HT1080 (cell line): ENCODE measurements around the gene BTBD2. TPM values are rescaled to one million over a fixed set of nuclear protein-coding genes. Genes with fewer than 3 reads are reported as not detected.

ENCODE experiments used
- DNase-seq: peaks from one replicate; pipeline ENCODE4 v3.0.0-alpha.2; 2015; ENCODE audit warnings: low read depth
- total RNA-seq: library from RNA; depleted of rRNA; stranded (reverse); fragments of >200 nt; shearing (Covaris generic); gene quantifications from 2 replicates; pipeline ENCODE4 v1.2.3, GENCODE V29; 2014

The BTBD2 gene
- total RNA-seq, 1 experiment from 2014 or later = 66.6 TPM

DNA sequence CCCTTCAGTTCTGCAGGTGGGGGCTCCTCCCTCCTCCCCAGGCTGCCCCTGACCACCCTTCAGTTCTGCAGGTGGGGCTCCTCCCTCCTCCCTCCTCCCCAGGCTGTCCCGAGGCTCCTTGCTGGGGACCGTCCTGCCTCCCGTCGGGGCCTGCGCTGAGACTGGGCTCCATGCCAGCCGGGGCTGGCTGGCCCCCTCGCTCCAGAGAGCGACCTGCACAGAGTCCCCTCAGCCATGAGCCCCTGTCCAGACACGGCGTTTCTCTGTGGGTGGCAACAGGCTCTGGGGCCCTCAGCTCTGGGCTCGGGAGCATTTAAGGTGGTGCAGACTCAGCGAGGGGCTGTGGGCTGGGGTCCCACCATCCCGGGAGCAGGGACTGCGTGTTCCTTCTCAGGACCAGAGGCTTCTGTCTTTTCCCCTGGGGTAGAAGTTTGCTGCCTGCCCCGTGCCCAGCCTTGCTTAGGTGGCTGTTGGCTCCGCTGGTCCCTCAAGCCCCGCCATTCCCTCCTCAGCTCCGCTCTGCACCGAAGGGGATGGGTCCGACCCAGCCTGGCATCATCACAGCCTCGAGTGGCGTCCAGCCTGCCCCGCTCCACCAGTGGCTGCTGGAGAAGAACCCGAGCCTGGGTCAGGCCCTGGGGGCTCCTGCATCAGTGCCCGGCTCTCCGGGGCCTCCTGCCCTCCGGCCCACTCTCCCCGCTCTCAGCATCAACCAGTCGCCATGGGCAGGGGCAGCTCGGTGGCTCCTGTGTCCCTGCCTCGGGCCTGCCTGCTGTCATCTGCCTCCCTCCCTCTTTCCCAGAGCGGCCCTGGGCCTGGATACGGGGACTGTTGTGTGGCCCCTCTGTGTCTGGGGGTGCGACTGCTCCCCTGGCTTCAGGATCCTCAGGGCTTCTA is 47.0 kb downstream of the BTBD2 start:
- no peak for DNase-seq

DNA sequence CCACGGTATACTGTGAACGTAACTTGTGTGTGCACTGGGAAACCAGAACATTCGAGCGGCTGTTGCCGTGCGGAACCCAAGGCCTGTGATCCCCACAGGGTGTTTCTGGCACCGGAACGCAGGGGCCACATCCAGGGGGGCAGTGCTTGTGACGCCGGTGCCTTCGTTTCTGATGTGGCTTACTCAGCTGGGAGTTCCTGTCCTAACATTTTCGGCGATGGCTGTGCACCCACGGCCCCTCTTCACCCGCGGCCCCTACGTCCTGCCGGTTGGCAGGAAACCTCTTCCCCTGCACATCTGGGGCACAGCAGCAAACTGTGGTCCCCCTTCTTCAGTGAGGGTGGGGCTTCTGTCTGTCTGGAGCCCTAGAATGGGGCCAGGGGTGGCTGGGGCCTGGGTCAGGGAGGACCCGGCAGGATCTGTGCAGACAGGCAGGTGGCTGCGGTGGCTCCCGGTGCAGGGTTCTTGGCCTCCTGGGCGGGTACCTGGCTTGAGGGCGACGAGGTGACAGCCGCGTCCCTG is 48.4 kb downstream of the BTBD2 start:
- no peak for DNase-seq

DNA sequence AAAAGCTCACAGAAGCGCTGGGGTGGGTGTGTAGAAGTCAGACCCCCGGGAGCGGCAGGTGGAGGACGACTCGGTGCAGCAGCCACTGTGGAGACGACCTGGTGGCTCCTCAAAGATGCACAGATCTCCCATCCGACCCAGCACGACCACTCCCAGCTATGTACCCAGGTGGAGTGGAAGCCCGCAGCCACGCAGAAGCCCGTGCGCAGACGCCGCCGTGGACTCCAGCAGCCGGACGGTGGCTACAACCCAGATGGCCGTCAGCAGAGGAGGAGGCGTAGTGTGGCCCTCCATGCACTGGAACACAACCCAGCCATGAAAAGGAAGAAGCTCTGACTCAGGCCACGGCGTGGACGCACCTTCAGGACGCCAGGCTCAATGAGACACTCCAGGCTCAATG is 52.8 kb downstream of the BTBD2 start:
- no peak for DNase-seq

DNA sequence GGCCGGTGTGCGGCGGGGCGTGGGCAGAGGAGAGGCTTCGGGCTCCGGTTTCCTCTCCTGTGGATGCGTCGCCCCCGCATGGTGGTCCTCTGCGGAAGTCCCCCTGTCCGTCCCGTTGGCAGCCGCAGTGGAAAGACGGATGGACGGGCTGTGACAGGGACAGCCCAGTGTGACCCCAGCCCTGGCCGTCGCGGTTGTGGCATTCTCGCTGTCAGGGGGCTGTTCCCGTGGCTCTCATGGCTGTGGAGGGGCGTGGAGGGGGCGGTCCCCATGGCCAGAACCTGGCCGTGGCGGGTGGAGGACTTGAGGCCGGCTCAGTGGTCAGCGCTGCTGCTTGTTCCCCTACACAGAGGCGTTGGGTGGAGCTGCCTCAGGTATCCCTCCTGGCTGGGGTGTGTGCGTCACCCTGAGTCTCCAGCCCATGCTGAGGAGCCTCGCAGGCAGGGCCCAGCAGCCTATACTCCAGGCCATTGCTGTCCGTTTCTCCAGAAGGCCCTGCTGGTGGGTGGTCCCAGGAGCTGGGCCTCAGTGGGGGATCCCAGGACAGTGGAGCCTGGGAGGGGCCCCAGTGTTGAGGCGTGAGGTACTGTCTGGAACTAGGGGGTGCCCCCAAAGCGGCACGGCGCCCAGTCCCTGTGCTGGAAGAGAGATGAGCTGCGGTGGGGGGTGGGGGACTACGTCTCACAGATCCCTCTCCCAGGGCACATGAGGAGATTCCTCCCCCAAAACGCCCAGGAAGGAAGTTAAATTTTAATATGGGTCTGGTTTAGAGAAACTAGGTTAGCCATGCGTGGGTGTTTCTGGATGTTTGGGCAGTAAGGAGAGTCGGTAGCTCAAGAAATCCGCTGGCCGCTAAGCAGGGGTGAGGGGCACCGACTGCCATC is 54.3 kb downstream of the BTBD2 start:
- no peak for DNase-seq

DNA sequence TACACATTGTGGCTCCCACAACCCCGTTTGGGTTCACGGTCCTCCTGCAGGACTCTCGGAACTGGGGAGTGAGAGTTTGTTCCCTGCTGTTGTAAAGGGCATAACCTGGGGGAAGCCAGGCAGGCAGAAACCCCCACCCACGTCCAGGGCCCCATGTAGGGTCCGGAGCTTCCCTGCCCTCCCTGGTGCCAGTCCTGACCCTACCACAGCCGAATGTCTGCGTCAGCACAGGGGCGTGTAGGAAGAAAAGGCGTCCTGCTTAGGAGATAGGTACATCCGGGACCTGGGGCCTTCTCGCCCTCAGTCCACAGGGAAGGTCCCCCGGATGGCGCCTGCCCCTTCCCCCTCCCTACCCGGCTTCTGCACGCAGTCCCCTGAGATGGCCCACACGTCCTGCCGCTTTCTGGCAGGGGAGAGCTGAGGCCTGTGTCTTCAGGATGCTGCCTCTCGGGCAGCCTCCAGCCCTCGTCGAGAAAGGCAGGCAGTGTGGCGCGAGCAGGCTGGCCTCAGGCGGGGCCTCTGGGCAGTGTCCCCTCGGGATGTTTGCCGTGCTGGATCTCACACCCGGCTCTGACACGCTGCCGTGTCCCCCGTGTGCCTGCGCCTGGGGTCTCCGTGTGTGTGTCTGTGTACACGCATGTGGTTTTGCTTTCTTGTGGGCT is 55.5 kb downstream of the BTBD2 start:
- DNase-seq = no peak

DNA sequence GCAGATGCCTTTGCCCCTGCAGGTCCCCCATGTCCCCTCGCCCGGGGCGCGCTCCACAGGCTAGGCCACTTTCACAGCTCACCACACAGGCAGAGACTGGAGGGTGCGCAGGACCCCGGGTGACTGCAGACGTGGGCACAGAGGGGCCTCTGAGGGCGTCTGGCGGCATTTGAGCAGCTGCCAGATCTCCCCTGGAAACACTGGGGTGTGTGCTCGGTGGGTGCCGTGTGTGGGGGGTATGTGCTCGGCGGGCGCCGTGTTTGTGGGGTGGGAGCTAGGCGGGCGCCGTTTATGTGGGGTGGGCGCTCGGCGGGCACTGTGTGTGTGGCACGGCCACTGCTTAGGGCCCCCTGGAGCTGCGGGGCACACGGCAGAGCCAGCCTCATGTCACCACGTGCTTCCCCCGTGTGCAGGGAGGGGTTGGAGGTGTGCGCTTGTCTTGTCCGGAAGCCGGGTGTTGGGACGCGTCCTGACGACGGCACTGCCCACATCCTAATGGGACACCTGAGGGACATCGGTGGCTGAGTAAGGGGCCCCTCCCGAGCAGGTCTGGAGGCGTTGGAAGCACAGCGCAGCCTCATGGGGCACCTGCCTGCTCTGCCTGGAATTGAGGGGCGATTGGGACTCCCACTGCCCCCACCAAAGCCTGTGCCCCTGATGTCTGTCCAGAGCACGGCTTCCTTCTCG is 57.8 kb downstream of the BTBD2 start:
- no peak for DNase-seq

DNA sequence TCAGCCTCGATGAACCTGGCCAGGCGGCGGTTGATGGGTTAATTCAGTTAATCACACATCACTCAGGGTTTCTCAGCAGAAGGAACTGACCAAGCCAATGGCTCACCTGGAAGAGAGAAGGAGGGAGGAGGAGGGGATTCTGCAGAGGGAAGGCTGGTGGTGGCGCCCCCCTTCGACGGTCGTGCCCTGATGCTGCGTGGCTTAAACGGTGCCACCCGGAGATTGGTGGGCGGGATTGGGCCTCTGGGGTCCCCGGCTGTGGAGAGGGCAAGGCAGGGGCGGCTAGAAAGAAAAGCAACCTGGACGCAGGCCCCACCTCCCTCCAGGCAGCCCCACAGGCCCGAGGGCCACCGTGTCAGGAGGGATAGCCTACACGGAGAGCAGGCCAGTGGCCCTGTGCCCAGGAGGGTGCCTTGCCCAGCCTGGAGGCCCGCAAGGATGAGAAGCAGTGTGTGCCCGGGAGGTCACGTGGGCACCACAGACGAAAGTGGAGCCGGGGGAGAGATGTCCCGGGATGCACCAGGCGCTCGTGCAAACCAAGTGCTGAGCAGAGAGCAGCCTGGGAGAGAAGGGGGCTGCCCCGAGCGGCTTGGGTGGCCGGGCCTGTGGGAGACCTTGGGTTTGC is 58.5 kb downstream of the BTBD2 start:
- DNase-seq = no peak

DNA sequence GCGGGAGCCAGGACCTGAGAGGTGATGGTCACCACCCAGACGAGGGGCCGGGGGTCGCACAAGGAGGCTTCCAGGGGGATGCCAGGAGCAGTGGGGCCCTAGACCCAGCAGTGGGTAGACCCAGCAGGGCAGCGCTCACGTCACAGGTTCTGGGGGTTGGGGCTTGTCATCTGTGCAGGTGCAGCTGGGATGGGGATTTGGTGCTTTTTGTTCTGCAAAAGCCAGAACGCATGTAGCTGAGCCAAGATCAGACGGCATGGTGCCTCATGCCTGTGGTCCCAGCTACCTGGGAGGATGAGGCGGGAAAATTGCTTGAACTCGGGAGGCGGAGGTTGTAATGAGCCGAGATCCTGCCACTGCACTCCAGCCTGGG is 59.4 kb downstream of the BTBD2 start:
- DNase-seq = no peak

DNA sequence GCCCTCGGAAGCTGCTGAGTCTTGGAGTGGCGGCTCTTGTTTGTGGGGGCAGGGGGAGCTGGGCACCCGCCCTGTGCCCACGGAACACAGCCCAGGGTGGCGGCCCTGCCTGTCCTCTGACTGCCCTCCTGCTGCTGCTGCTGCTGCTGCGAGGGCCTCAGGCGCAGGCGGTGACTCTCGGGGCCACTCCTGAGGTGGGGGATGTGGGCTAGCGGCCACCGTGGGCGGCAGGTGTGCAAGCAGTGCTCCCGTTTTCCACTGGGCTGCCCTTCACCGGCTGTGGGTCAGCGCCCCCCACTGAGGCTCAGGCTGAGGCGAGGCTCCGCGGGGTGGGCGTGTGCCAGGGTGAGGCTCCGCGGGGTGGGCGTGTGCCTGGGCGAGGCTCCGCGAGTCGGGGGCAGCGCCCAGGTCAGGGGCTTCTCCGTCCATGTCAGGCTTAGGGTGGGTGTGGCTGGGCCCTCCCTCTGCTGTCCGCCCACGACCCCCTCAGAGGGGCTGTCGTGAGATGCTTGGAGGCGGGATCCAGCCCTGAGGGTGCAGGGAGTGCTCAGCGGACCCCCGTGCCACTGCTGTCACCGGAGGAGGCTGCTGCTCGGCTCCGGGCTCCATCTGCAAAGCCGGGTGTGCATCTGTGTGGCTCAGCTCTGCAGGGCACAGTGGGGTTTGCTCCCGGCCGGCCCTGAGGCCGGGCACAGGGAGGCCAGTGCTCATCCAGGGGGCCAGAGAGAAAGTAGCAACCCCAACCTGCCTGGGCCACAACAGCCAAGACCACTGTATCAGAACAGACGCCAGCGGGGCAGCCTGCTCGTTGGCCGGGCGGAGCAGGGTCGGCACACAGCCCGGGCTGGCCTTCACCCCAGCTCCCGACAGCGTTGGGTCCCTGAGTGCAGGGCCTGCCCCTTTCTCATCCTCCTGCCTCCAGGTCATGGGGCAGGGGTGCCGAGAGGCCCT is 60.1 kb downstream of the BTBD2 start:
- no peak for DNase-seq

DNA sequence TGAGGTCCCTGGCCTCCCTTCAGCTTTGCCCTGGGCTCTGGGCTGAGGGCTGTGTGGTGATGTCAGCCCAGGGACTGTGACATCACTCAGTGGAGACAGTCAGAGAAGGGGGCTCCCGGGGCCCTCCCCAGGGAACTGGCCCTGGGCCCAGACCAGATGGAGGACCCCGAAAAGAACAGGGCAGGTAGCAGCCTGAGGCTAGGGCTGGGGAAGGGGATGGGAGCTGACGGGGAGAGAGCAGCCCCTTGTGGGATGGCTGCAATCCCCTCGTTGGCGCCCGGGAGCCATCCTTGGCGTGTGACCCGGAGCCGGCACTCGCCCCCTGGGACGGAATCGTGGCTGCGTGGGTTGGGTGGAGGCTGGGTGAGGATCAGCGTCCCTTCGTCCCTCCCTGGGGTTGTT is 61.0 kb downstream of the BTBD2 start:
- no peak for DNase-seq

DNA sequence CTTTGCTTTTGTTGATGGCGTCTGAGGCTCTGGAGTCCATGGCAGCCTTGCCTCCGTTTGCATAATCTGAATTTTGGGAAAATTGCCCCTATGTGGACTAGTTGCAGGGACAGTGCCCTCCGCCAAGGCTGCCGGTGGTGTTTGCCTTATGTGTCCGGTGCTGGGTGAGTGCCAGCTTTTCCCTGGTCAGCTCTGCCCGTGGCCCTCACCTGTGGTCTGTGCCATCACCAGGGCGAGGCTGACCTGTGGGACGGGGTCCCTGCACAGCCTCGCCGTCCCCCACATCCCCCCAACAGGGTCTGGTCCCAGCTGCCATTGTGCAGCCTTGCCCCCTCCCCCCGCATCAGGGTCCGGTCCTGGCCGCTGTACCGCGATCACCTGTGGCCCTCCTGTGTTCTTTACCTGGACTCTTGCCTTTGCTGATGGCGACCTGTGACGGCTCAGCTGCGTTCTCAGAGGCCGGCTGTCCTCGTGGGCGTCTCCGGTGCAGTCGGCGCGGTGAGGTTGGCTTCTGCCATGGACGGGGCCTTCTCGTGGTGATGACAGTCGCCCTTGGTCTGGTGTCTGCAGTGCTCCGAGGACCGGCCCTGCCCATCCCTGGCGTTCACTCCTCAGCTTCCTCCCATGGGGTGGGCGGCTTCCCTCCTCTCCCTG is 61.9 kb downstream of the BTBD2 start:
- no peak for DNase-seq

DNA sequence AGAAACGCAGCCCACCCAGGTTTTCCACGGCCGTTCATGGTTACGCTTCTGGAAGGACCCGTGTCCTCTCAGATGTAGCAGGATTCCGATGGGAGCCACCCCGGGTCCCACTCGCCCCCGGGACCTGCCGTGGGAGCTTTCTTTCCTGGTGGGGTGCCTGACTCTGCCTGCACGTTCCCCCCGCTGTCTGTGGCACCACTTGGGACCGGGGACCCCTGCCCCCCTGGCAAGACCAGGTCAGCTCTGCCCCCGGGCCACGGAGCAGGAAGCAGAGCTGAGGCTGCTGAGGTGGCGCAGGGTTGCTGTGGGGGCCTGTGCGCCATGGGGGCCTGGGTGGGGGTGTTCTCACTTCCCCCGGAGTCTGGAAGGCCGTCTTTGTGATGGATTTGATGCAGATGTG is 62.5 kb downstream of the BTBD2 start:
- DNase-seq = no peak

DNA sequence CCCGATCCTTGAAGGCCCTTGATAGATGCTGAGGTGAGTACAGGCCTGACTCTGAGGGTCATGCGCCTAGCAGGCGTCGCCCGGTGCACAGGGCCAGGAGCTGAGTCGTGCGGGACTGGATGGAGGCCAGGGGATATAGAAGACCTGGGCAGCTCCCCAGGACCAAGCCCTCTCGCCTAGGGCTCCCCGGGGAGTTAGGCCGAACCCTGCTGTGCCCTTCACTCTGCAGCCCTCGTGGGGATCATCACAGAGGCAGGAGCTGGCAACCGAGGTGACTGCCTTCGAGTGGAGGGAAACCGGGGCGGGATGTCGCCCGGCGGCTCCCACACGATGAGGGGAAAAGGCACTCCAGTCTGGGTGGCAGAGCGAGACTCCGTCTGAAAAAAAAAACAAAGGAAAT is 62.9 kb downstream of the BTBD2 start:
- DNase-seq = no peak

DNA sequence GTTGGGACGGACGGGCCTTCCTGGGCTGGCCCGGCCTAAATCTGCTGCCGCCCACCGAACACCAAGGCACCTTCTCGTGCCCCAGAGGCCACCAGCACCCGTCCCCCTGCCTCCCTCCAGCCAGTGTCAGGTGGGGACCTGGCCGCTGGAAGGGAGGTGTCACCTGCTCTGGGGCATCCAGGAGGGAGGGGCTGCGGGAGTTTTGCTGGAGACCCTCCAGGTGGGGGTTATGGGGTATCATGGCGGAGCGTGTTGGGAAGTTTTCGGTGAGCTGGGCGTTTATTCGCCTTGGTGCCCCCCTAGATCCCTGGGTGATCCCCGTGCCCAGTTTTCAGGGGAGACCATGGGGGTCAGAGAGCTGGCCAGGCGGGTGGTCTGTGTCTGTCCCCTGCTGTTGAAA is 64.9 kb downstream of the BTBD2 start:
- no peak for DNase-seq

DNA sequence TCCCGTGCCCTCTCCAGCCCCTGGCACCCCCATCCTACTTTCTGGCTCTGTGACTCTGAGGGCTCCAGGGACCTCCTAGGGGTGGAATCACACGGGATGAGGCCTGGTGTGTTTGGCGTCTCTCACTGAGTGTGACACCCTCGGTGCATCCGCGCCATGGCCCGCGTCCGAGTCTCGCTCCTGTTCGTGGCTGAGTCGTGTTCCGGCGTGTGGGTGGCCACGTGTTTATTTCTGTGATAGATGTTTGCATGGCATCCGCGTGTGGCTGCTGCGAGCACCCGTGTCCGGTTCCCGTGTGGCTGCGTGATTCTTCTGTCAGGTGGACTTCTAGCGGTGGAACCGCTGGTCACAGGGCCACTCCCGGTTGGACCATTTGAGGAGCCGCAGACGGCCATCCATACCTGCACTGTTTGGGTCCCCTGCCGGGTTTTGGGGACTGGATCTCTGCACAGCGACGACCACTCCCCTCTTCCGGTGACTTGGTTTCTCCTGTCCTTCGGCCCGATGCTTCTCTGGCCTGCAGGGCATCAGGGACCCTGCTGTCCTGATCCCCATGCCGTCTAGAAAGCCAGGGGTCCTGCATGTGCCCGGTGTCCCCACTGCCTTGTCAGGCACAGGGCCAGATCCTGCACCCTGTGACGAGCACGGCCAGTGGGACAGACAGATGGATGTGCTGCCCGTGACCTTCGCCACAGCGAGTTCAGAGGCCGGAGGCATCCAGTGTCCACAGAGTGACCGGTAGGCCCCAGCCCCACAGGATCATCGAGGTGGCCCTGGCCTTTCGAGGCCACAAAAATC is 66.0 kb downstream of the BTBD2 start:
- no peak for DNase-seq

DNA sequence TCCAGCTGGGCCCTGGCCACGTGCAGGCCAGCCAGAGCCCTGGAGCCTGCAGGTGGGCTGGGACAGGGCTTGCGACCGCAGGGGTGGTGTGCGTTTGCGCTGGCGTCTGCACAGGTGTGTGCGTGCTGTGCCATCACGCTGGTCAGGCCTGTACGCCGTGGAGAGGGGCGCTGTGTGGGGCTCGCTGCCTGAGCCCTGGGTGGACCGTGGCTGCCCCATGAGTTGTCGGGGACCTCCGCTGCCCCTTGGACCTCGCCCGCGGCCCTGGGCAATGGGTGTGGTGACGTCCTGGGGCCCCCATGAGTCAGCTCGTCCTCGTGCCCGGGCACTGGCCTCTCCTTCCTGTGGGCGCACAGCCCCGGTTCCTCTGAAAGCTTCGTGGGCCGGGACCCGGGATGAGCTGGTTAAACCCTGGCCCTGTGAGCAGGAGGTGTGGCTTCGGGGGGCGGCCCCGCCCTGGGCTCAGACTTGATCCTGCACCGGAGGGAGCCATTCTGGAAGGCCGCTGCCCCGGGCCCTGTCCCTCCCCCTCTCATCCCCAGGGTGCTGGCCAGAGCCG is 67.8 kb downstream of the BTBD2 start:
- DNase-seq = no peak

DNA sequence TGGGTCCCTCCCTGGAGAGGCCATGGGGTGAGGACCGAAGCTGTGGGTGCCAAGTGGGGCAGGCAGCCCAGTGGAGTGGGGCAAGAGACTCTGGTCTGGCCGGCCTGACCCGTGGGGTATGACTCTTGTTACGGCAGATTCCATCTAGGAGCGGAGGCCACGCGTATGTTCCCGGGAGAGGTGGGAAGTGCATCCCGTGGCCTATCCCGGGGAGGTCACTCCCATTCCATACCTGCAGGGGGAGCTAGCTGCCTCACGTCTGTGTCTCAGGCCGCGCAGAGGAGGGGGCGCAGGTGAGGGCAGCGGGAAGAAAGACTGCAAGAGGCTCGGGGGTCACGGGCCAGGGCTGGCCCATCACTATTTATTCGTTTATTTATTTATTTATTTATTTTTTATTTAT is 69.6 kb downstream of the BTBD2 start:
- no peak for DNase-seq
